Fibroblast of skin of back (primary cell): ENCODE measurements around the gene OMA1.
"Not testable (repeated sequence)": the region's sequence is repeated elsewhere in the genome, so short reads cannot be mapped to it uniquely, and the experiment has no call there.

ENCODE experiments used
- DNase-seq: peaks from one replicate; pipeline ENCODE4 v3.0.0-alpha.2; 2013

Gene OMA1

DNA sequence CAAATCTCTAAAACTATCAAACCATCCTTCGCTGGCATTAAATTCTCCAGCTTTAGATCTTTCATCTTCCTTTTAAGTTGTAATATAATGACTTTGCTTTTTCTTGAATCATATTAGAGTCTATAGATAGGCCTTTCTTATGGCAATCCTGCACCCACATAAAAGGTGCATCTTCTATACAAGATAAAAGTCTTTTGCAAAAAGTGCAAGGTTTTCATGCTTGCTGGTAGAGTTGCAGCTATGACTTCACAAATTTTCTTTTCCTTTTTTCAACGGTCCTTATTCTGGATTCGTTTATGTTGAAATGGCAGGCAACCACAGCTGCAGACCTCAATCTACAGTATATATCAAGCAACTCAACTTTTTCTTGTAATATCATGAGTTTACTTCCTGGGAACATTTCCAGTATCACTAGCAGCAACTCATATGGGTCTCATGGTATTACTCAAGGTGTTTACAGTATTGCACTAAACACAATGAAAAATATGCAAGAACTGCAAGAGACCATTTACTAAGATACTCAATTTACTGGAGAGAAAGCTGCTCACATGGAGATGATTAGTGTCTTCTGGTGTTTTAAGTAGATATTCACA is 22.1 kb downstream of the OMA1 start:
- no peak for DNase-seq

DNA sequence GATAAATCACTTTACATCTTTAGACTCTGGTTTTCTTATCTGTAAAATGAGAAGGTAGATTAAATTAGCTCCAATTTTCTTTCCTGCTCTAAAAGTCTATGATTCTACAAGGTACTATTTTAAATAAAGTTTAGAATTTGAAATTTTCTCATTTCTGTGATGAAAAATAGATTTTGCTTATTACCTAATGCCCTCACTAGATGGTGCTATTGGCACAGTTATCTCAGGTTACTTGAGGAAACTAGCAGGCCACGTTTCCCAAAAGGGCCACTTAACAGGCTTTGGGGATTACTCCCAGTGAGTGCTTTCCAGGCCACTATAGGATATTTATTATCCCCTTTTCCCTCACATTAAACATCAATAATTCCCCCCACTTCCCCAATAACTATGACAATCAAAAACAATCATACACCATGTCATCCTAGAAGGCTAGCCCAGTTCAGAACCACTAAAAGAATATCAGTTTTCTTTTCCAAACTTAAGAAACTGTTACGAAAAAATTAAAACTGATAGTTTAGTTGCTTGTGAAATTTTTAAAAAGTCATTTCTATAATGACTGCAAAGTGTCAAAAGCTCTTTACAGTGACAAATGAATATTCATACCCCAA is 30.6 kb downstream of the OMA1 start:
- peak; percentile 76 for DNase-seq

DNA sequence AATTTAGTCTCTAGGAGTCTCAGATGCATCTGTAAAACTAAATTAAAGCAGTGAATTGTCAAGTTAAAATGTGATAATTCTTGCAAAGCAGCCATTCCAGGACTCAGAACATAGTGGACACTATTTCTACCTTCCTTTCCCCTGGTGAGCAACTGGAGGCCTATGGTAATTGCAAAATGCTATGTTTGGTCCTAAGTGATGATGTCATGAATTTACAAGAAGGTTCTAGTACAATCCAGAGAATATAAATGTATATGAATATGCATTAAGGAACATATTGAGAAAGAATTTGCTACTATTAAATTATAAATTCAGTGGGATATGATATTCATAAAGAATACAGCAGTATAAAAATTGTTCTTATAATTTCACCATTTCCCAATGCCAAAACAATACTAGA is 32.6 kb downstream of the OMA1 start:
- DNase-seq = no peak

- no peak for DNase-seq
Observed at GRCh38 chr1:58508629-58509028, 37.9 kb downstream of the OMA1 start.

DNA sequence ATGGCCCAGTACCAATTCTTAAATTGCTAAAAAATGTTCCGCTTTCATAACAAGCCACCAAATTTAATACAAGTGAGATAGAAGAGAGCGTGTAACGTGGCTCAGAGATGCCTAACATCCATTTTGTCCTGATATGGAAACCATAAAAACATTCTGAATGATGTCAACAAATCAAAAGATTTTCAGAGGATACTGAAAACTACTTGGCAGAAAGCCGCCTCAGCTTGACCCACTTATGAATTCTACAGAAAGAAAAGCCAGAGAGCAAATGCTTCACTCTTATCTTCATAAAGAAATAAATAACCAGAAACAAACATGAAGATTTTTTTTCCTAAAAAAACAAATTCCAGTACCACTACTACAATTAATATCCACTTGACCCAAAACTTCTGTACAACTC is 41.2 kb downstream of the OMA1 start:
- DNase-seq = no peak

GRCh38 chr1:58502519-58502918 is 44.0 kb downstream of the OMA1 start:
- DNase-seq = no peak

DNA sequence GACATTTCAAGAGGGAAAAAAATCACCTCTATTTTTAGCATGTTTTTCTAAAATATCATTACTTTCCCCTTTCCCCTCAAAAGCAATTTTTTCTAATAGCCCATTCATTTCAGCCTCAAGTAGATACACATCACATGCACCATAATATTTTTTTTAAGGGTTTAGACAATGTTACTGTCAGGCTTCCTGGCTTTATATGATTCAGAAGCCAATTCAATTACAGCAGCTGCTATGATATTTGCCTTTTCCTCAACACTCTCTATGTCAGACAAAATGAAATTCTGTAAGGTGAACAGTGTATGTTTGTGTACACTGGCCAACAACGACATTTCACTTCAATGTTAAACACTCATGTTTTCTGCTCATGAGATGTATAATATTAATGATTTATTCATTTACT is 46.5 kb downstream of the OMA1 start:
- no peak for DNase-seq

DNA sequence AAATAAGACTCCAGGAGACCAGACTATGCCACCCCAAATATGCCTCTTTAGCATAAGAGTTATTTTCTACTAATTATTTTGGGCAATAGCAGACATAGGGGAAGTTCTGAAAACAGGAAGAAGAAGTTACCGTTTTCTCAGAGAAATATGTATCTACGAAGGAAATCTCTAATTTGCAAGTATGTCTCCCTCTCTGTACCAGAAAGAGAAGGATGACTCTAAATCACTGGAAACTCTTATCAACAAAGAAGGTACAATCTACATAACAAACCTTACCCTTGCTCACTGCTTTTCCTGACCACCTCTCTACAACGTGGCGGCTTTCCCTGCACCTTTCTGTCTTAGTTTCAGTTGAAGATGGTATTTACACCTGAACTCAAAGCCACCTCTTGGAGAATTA is 49.0 kb downstream of the OMA1 start:
- DNase-seq = no peak

- no peak for DNase-seq
Observed at GRCh38 chr1:58496042-58496441, 50.5 kb downstream of the OMA1 start.

DNA sequence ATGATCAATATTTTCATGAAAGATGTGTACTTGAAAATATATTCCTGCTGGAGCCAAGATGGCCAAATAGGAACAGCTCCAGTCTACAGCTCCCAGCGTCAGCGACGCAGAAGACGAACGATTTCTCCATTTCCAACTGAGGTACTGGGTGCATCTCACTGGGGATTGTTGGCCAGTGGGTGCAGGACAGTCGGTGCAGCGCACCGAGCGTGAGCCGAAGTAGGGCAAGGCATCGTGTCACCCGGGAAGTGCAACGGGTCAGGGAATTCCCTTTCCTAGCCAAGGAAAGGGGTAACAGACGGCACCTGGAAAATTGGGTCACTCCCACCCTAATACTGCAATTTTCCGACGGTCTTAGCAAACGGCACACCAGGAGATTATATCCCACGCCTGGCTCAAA is 57.6 kb downstream of the OMA1 start:
- DNase-seq = not testable (repeated sequence)

GRCh38 chr1:58487002-58487401 is 59.5 kb downstream of the OMA1 start:
- DNase-seq = no peak

GRCh38 chr1:58481962-58482361 is 64.6 kb downstream of the OMA1 start:
- no peak for DNase-seq

DNA sequence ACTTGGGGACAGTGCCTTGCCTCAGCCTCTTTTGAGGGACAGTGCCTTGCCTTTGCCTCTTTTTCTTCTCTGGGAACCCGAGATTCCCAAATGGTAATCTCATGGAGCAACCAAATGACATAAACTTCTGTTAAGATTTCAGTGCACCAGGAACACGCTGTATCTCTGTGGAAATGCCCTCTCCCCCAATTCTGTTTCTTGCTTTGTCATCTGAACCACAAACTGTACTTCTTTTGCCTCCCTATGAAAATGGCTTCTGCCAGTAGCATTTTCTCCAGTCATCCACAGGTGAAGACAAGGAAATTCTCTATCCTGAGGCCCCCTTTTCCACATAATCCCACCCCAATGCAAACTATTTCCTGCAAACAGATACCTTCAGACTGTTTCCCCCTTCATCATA is 66.3 kb downstream of the OMA1 start:
- no peak for DNase-seq

DNA sequence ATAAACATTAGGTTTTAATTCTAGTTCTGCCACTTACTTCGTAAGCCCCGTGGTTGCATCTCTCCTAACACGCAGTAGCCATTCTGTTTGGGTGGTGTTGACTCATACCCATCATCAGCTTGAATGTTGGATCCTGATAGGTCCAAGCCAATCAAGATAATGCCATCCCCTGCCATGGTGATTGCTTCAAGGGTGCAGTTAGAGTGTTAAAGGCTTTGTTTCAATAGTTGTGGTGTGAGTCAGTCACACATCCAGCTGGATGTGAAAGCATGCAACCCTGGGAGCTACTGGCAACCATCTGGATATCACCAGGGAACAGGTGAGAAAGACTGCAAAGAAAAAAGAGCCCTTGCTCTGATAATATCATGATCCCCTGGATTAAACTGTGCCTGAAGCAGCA is 69.1 kb downstream of the OMA1 start:
- DNase-seq = peak; percentile 2

DNA sequence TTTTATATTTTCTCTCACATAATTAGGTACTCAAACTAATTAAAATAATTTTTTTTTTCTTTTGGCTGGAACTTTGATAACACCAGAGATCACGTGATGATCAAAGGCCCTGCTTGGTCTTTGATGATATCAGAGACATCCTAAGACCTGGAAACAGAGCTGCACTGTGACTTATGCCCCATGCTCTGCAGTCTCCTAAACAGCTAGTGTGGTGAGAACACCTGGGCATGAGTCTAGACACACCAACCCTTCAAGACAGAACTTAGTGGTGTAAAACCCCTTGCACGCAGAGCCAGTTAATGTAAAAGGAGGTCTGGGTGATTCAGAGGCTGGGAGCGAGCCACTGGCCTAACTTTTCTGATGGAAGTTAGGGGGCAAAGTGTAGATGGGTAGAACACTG is 70.3 kb downstream of the OMA1 start:
- no peak for DNase-seq

- no peak for DNase-seq
Observed at GRCh38 chr1:58469476-58469875, 77.0 kb downstream of the OMA1 start.

DNA sequence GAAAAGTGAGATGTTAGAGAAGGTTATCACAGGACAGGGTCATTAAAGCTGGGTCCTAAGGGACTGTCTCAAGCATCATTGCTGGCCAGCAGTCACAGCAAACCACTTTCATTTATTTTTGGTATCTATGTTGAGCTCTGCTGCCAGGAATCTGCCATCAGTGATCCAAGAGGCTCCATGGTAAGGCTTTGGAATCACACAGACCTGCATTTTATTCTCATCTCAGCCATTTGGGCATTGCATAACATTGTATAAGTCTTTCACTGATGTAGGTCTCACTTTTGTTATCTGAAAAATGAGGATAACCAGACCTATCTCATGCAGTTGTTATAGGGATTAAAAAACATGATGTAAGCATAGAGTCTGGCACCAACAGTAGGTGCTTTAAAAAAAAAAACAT is 77.5 kb downstream of the OMA1 start:
- no peak for DNase-seq

GRCh38 chr1:58468612-58469011 is 77.9 kb downstream of the OMA1 start:
- no peak for DNase-seq

DNA sequence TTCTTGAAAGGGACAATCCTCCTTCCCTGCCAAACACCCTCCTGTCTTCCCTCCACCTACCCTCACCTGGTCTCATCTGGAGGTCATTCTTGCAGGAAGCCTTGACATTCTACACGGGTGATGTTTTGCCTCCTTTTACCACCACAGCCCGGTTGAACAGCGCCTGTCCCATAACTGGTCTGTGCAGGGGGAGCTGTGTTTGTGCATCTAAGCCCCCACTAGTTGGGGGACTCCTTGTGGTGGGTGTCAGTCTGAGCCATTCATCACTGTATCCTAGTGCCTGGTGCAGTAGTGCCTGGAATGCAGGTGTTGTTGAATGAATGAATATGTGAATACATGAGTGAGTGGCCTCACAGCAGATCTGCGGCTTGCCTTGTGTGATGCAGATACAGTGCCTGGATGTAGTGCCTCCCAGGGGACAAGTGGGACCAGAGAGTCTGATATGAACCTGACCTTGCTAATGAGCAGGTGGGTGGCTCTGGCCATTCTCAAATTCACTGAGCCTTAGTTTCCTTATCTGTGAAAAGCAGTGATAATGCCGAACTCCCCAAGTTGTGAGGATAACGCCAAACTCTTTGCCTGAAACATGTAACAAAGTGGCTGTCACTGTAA is 79.8 kb downstream of the OMA1 start:
- no peak for DNase-seq

DNA sequence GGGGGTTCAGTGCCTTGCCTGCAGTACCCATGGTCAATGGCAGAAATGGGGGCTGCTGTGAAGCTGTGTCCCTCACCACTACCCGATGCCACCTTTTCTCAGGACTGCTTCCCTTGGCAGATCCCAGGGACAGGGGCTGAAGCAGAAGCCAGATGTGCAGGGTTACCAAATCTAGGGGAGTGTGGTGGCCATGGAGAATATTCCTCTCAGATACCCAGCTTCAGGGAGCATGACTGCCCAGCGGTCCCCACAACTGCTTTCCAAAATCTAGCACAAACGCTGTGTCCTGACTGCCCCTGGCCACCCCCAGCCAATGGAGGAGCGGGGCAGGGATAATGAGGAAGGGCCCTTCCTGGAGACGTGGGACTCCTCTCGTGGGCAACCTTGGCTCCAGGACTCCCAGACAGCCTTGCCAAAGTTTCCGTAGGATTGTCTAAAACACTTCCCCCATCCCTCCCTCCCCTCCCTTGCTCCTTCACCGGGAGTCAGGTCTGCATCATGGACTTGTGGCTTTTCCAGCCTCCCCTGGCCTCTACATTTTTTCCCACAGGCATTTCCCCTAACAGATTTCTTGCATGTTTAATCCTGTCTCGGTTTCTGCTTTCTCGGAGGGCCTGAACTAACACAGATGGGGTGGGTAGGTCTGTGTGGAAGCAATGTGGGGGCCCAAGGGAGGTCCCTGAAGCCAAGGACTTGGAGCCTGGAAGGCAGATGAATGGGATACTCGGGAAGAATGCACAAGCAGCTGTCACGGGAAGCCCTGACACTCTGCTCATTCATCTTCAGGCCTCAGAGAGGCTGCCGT is 80.5 kb downstream of the OMA1 start:
- DNase-seq = peak; percentile 73

DNA sequence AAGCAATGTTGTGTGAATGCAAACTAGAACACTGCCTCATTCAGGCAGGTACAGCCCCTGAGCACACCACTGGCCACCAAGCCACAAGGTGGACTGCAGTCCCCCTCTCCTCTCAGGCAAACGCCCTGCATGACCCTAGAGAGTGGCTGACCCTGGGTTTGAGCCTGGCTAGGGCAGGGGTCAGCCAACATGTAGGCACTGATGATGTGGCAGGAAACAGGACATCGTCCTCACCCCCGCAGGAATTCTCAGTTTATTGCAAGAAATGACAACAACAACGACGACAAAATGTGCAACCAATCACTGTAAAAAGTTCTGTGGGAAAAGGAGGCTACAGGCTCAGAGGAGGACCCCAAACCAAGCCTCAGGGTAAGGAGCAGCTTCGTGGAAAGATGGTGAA is 81.3 kb downstream of the OMA1 start:
- DNase-seq = no peak

DNA sequence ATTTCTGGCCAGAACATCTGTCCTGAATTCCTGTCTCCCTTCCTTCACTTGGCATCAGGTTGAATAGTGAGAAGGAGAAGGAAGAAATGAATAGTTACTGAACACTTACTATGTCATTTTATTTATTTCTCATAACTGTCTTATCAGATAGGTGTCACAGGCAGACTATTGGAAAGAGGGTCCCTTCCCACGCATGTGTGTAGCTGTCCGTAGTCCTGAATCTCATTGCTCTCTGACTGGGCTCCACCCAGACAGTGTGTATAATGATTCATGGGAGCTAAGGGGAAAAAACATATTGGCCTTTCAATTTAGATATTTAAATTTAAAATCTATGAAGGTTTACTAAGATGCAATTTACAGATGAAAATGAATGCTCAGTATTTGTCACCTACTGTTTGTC is 86.1 kb downstream of the OMA1 start:
- peak; percentile 37 for DNase-seq

DNA sequence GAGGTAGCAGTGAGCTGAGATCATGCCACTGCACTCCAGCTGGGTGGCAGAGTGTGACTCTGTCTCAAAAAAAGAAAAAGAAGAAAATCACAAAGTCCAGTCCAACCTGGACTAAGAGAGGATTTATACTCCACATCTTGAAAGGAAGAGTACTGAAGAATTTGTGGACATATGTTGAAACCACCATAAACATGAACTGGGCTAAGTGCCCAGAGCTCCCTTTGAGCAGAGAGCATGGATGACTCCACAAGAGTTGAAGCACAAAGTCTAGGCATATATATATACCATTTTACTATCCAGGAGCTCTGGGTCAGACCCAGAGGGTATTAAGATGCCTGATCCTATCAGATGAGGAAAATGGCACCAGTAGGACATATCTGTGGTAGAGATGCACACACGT is 86.6 kb downstream of the OMA1 start:
- no peak for DNase-seq
